H1 (cell line): ENCODE results near the gene ODAD3. TPM values are rescaled to one million over a fixed set of nuclear protein-coding genes. Genes with fewer than 3 reads are reported as not detected.

Experiments used
- BACH1 ChIP-seq: IDR thresholded peaks from 2 replicates; pipeline ENCODE4 v1.6.1; 2012; ENCODE audit warnings: low read length, improper control_type of control experiment
- RBBP5 ChIP-seq: IDR thresholded peaks from 2 replicates; pipeline ENCODE4 v1.7.1; 2012; ENCODE audit warnings: low read depth, mild to moderate bottlenecking, inconsistent platforms, low read length, moderate library complexity, borderline replicate concordance
- SUZ12 ChIP-seq: fragments of 200-600 bp; sonication (generic); IDR thresholded peaks from 2 replicates; pipeline ENCODE4 v1.6.1; 2012; ENCODE audit warnings: mild to moderate bottlenecking, inconsistent platforms, low read length, moderate library complexity, mixed read lengths
- polyA plus RNA-seq, 7 experiments: library from polyadenylated mRNA; depleted of rRNA in 3 of 7; stranded (reverse) in 5 of 7; unstranded in 2 of 7; fragments of >200 nt in 5 of 7; fragments of 200-250 nt in 2 of 7; gene quantifications; 1 replicate in 5 of 7; 2 replicates in 1 of 7; 4 replicates in 1 of 7; pipeline versions ENCODE4 v1.2.1 to v1.2.3, GENCODE V29; 2011 to 2013; ENCODE audit warnings: missing spikeins in 2 of 7, mixed read lengths in 2 of 7
- total RNA-seq: library from RNA; stranded (reverse); fragmentation: NEBNext Ultra II Directional; extraction: Animal tissue kit (Norgen Biotek cat#: 25700); gene quantifications from 2 replicates; pipeline ENCODE4 v1.2.1, GENCODE V29; 2021
- TF ChIP-seq, protein P1 (sequence below): fragments of 300-600 bp; sonication (generic); IDR thresholded peaks from 2 replicates; pipeline ENCODE4 v1.7.1; 2012; ENCODE audit warnings: low read length, moderate library complexity, mild to moderate bottlenecking, inconsistent platforms; ENCODE audit not compliant: insufficient replicate concordance

The ODAD3 gene
- total and polyA plus RNA-seq, 2 of the 8 experiments (the other 6 are each of a cell fraction or from before 2014, with no cell fraction given), result 2.1 to 2.2 TPM

DNA sequence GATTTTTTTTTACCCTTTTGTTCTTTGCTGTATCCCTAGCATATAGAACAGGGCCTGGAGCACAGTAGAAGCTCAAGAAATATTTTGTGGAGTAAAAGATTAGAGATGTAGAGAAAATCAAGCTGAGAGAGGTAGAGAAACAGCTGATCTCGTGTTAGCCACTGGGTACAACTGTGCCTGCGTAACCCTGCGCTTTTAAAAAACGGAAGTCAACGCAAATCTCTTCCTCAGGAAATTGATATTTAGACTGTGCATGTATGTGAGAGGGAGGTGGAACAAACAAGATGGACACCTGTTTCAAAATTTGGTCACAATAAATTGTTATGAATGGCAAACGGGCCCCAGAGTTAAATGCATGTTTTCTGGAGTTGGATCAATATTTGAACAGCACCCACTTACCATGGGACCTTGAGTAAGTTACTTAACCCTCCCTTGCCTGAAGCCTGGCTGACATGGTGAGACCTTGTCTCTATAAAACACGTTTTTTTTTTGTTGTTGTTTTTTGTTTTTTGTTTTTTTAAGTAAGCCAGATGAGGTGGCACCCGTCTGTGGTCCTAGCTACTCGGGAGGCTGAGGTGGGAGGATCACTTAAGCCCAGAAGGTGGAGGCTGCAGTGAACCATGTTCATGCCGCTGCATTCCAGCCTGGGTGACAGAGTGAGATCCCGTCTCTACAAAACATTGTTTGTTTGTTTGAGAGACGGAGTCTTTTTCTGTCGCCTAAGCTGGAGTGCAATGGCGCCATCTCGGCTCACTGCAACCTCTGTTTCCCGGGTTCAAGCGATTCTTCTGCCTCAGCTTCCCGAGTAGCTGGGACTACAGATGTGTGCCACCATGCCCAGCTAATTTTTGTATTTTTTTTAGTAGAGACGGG is 47.5 kb downstream of the ODAD3 start (continued):
- TF ChIP-seq, protein P1, sequence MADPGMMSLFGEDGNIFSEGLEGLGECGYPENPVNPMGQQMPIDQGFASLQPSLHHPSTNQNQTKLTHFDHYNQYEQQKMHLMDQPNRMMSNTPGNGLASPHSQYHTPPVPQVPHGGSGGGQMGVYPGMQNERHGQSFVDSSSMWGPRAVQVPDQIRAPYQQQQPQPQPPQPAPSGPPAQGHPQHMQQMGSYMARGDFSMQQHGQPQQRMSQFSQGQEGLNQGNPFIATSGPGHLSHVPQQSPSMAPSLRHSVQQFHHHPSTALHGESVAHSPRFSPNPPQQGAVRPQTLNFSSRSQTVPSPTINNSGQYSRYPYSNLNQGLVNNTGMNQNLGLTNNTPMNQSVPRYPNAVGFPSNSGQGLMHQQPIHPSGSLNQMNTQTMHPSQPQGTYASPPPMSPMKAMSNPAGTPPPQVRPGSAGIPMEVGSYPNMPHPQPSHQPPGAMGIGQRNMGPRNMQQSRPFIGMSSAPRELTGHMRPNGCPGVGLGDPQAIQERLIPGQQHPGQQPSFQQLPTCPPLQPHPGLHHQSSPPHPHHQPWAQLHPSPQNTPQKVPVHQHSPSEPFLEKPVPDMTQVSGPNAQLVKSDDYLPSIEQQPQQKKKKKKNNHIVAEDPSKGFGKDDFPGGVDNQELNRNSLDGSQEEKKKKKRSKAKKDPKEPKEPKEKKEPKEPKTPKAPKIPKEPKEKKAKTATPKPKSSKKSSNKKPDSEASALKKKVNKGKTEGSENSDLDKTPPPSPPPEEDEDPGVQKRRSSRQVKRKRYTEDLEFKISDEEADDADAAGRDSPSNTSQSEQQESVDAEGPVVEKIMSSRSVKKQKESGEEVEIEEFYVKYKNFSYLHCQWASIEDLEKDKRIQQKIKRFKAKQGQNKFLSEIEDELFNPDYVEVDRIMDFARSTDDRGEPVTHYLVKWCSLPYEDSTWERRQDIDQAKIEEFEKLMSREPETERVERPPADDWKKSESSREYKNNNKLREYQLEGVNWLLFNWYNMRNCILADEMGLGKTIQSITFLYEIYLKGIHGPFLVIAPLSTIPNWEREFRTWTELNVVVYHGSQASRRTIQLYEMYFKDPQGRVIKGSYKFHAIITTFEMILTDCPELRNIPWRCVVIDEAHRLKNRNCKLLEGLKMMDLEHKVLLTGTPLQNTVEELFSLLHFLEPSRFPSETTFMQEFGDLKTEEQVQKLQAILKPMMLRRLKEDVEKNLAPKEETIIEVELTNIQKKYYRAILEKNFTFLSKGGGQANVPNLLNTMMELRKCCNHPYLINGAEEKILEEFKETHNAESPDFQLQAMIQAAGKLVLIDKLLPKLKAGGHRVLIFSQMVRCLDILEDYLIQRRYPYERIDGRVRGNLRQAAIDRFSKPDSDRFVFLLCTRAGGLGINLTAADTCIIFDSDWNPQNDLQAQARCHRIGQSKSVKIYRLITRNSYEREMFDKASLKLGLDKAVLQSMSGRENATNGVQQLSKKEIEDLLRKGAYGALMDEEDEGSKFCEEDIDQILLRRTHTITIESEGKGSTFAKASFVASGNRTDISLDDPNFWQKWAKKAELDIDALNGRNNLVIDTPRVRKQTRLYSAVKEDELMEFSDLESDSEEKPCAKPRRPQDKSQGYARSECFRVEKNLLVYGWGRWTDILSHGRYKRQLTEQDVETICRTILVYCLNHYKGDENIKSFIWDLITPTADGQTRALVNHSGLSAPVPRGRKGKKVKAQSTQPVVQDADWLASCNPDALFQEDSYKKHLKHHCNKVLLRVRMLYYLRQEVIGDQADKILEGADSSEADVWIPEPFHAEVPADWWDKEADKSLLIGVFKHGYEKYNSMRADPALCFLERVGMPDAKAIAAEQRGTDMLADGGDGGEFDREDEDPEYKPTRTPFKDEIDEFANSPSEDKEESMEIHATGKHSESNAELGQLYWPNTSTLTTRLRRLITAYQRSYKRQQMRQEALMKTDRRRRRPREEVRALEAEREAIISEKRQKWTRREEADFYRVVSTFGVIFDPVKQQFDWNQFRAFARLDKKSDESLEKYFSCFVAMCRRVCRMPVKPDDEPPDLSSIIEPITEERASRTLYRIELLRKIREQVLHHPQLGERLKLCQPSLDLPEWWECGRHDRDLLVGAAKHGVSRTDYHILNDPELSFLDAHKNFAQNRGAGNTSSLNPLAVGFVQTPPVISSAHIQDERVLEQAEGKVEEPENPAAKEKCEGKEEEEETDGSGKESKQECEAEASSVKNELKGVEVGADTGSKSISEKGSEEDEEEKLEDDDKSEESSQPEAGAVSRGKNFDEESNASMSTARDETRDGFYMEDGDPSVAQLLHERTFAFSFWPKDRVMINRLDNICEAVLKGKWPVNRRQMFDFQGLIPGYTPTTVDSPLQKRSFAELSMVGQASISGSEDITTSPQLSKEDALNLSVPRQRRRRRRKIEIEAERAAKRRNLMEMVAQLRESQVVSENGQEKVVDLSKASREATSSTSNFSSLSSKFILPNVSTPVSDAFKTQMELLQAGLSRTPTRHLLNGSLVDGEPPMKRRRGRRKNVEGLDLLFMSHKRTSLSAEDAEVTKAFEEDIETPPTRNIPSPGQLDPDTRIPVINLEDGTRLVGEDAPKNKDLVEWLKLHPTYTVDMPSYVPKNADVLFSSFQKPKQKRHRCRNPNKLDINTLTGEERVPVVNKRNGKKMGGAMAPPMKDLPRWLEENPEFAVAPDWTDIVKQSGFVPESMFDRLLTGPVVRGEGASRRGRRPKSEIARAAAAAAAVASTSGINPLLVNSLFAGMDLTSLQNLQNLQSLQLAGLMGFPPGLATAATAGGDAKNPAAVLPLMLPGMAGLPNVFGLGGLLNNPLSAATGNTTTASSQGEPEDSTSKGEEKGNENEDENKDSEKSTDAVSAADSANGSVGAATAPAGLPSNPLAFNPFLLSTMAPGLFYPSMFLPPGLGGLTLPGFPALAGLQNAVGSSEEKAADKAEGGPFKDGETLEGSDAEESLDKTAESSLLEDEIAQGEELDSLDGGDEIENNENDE, result no peak
- TF ChIP-seq RBBP5 (no peak), SUZ12 (no peak), BACH1 (no peak)
